Effector CD8-positive, alpha-beta T cell (primary cell): Measurements from ENCODE around the gene NTPCR.
"Not testable (repeated sequence)": the region's sequence is repeated elsewhere in the genome, so short reads cannot be mapped to it uniquely, and the experiment has no call there.

Experiments
- DNase-seq: peaks from one replicate; lab custom pipeline; 2025; lab: John Stamatoyannopoulos, UW
- total RNA-seq, 4 experiments: gene quantifications; one replicate each; lab custom pipeline; 2026; lab: John Stamatoyannopoulos, UW

Gene NTPCR
- 18.2 to 39.3 (median 24.2) reads per million in 4 experiments for total RNA-seq

- peak; percentile 94 for DNase-seq
Observed at GRCh38 chr1:232950197-232951176, at the start of gene NTPCR. Gene NTPCR, plus strand, starts transcription at chr1:232950611. Its CDS starts 100 bp downstream, at chr1:232950711.

GRCh38 chr1:232900818-232901217, 49.6 kb upstream of the NTPCR start:
- no peak for DNase-seq

GRCh38 chr1:232901255-232901654, 49.2 kb upstream of the NTPCR start:
- no peak for DNase-seq

- no peak for DNase-seq
Observed at GRCh38 chr1:232902774-232903350, 47.5 kb upstream of the NTPCR start.

GRCh38 chr1:232904131-232904530, 46.3 kb upstream of the NTPCR start:
- DNase-seq = no peak

GRCh38 chr1:232904566-232904965, 45.8 kb upstream of the NTPCR start:
- DNase-seq = no peak

- no peak for DNase-seq
Observed at GRCh38 chr1:232905331-232906034, 44.9 kb upstream of the NTPCR start.

GRCh38 chr1:232906441-232906840, 44.0 kb upstream of the NTPCR start:
- no peak for DNase-seq

GRCh38 chr1:232908831-232909230, 41.6 kb upstream of the NTPCR start:
- no peak for DNase-seq

GRCh38 chr1:232909752-232910151, 40.7 kb upstream of the NTPCR start:
- no peak for DNase-seq

GRCh38 chr1:232911027-232911599, 39.3 kb upstream of the NTPCR start:
- no peak for DNase-seq

GRCh38 chr1:232912845-232913580, 37.4 kb upstream of the NTPCR start:
- DNase-seq = no peak

GRCh38 chr1:232914271-232914670, 36.1 kb upstream of the NTPCR start:
- DNase-seq = not testable (repeated sequence)

- no peak for DNase-seq
Observed at GRCh38 chr1:232915212-232915611, 35.2 kb upstream of the NTPCR start.

- no peak for DNase-seq
Observed at GRCh38 chr1:232917053-232917452, 33.4 kb upstream of the NTPCR start.

GRCh38 chr1:232921381-232921780, 29.0 kb upstream of the NTPCR start:
- no peak for DNase-seq

GRCh38 chr1:232922485-232922884, 27.9 kb upstream of the NTPCR start:
- DNase-seq = no peak

GRCh38 chr1:232923739-232924386, 26.5 kb upstream of the NTPCR start:
- DNase-seq = no peak

GRCh38 chr1:232924874-232925273, 25.5 kb upstream of the NTPCR start:
- no peak for DNase-seq

GRCh38 chr1:232925421-232926220, 24.8 kb upstream of the NTPCR start:
- no peak for DNase-seq
